Measurements from ENCODE around the gene CNTNAP4.

CNTNAP4 gene

DNA sequence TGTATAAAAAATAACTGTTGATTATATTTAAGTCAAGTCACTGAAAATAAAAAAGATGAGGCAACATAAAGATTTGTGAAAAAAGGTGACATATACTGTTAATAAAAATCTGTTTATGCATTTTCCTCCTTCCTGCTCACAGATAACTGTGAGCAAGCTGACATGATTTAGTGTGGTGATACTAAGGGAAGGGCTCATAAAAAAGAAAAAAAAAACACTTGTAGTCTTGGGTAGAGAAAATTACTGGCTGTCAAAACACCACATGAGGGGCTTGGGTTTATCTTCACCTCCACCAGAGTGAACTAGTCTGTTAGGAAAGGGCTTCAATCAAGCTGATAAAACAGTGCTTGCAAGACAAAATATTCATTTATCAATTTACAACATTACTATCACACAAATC lies 247.6 kb downstream of the CNTNAP4 start:
- DNase-seq (ENCODE audit: extremely low spot score): no peak
- CTCF ChIA-PET: no interaction called here
- POLR2A ChIA-PET: no interaction called here
- TF ChIP-seq, protein P1, sequence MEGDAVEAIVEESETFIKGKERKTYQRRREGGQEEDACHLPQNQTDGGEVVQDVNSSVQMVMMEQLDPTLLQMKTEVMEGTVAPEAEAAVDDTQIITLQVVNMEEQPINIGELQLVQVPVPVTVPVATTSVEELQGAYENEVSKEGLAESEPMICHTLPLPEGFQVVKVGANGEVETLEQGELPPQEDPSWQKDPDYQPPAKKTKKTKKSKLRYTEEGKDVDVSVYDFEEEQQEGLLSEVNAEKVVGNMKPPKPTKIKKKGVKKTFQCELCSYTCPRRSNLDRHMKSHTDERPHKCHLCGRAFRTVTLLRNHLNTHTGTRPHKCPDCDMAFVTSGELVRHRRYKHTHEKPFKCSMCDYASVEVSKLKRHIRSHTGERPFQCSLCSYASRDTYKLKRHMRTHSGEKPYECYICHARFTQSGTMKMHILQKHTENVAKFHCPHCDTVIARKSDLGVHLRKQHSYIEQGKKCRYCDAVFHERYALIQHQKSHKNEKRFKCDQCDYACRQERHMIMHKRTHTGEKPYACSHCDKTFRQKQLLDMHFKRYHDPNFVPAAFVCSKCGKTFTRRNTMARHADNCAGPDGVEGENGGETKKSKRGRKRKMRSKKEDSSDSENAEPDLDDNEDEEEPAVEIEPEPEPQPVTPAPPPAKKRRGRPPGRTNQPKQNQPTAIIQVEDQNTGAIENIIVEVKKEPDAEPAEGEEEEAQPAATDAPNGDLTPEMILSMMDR (IDR thresholded peaks at IDR 0.05; ENCODE audit: control extremely low read depth, extremely low read depth, low read depth, missing control alignments): no peak

DNA sequence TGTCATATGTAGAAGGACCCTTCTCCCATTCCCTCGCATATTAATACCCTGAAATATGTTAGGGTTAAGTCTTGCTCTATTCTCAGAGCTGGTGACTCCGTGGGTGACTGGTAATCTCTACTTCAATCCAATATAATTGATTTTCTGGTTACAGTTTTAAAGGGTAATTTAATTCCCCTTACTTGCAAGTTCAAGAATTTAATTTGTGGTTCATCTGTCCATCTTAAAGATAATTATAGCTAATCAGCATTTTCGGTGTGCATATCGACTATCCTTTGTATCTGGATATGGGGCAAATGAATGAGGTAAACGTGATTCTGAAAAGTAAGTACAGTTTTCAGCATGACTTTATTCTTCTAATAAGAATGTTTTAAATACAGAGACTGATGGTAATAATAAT lies 250.0 kb downstream of the CNTNAP4 start:
- ChIA-PET POLR2A (no interaction called here), CTCF (no interaction called here)
- no peak for DNase-seq (ENCODE audit: extremely low spot score)
- TF ChIP-seq, protein P1 (IDR thresholded peaks at IDR 0.05; ENCODE audit: control extremely low read depth, extremely low read depth, low read depth, missing control alignments): no peak

DNA sequence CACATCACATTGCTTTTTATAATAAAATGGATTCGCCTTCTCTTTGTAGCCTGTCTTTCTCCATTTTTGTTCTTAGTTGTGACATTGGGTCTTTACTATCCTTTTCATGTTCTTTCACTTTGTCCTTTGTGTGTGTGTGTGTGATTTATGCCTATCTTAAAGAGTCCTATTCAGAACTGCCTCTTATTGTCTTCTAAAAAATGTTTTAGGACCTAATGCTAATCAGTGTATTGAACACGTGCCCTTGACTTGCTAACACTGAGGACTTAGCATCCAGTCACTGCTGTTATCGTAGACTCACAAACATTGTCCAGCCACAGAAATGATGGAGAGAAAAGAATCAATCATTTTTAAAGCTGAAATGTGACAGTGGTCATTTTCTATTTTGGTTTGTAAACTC lies 251.9 kb downstream of the CNTNAP4 start:
- ChIA-PET CTCF (no interaction called here), POLR2A (no interaction called here)
- no peak for DNase-seq (ENCODE audit: extremely low spot score)
- TF ChIP-seq, protein P1 (IDR thresholded peaks at IDR 0.05; ENCODE audit: control extremely low read depth, extremely low read depth, low read depth, missing control alignments): no peak

DNA sequence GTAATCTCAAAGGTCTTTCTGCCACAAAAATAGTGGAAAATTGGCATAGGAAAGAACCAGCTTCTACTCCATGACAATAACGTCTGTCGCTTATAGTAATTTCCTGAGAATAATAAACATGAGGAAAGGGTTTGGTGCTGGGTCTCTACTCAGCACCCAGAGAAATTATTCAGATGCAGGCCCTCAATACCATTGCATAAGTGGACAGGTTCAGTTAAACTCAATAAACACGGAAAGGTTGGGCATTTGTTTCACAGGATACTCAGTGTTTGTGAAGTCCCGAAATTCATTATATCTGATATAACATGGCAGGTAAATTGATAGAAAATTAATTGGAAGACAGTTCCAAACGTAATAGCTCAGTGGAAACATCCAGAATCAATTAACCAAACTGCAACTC lies 254.0 kb downstream of the CNTNAP4 start:
- ChIA-PET CTCF (interaction anchor here (1.8 kb wide), 2 partner anchors 10 to 11 kb away, joined by 3 to 6 read pairs; no protein-coding TSS in a partner anchor), POLR2A (no interaction called here)
- TF ChIP-seq, protein P1 (IDR thresholded peaks at IDR 0.05; ENCODE audit: control extremely low read depth, extremely low read depth, low read depth, missing control alignments): no peak
- DNase-seq (ENCODE audit: extremely low spot score): no peak

DNA sequence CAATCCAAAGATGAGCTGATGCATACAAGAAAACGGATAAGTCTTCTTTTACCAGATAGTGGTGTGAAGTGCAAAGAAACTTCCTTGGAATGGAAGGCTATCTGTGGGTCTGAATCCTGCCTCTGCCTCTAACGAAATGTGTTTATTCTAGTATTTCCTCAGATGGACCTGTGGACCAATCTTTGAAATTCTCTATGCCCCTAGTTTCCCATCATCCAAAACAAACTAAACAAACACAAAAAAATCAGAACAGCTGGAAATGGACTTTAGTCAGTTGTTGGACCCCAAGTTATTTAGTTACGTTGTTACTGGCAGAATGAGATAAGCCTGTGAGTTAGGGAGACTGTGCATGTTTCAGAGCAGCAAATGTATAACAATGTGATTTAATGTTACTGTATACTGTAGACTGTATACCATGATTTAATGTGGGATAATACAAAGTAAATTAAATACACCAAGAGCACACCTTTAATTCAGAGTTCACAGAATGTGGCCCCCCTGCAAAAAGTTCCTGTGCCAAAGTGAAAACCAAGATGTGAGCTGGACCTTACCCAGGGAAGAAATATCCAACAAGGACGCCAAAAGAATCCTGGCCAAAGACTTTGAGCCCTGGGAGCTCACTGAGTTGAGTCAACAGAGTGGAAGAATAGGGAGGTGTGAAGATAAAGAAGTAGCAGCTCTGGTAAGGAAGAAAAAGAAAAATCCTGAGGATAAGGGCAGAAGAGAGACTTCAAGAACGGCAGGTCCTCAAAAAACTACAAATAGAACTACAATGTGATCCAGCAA lies 255.2 kb downstream of the CNTNAP4 start:
- POLR2A ChIA-PET: no interaction called here
- CTCF ChIA-PET: interaction anchor here (1.2 kb wide), 1 partner anchor 13 kb away, joined by 3 read pairs; no protein-coding TSS in a partner anchor
- TF ChIP-seq, protein P1 (IDR thresholded peaks at IDR 0.05; ENCODE audit: control extremely low read depth, extremely low read depth, low read depth, missing control alignments): no peak
- DNase-seq (ENCODE audit: extremely low spot score): no peak

DNA sequence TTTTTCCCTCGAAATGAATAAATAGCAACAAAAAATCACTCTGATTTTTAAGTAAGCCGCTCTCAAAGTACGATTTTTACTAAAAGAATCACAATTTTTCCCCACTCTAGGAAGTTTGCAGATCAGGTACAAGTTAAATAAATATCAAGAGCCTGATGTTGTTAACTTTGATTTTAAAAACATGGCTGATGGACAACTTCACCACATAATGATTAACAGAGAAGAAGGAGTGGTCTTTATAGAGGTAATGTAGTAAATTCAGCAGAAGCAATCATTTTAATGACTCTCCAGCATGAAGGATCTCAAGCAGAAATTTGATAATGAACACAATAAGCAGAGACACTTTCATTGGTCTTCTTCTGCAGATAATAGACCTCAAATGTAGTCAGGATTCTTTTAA lies 262.4 kb downstream of the CNTNAP4 start:
- TF ChIP-seq, protein P1 (IDR thresholded peaks at IDR 0.05; ENCODE audit: control extremely low read depth, extremely low read depth, low read depth, missing control alignments): no peak
- ChIA-PET POLR2A (no interaction called here), CTCF (no interaction called here)
- no peak for DNase-seq (ENCODE audit: extremely low spot score)
